WTC11 (cell line): ENCODE data around the gene AMOTL1. TPM values are rescaled to one million over a fixed set of nuclear protein-coding genes. Genes with fewer than 3 reads are reported as not detected.

ENCODE experiments used
- ATAC-seq: fragments of 200-7000 bp; cut with Tn5 transposase; 2 replicates; pipeline ENCODE4 v1.10.0; 2021; ENCODE audit warnings: mild to moderate bottlenecking, moderate library complexity
- CTCF ChIA-PET: fragments of 300-600 bp; sonication (Branson Sonifier 250); formaldehyde crosslinking; loops from one replicate; lab custom pipeline; 2021; ENCODE audit warnings: antibody characterized with exemption; lab: Charles Lee
- POLR2A ChIA-PET: fragments of 350-600 bp; sonication (Branson Sonifier 250); formaldehyde crosslinking; loops from one replicate; lab custom pipeline; 2021; ENCODE audit warnings: antibody characterized with exemption; lab: Charles Lee
- DNase-seq: peaks from one replicate; pipeline ENCODE4 v3.0.0; 2021; ENCODE audit warnings: low spot score
- H3K27ac Mint-ChIP-seq: 2 replicates; pipeline ENCODE4 v1.8.0; 2021; ENCODE audit warnings: mixed read lengths
- H3K27me3 Mint-ChIP-seq: 2 replicates; pipeline ENCODE4 v1.8.0; 2021; ENCODE audit warnings: low read depth, mild to moderate bottlenecking, moderate library complexity, mixed read lengths
- H3K36me3 Mint-ChIP-seq: 2 replicates; pipeline ENCODE4 v1.8.0; 2021; ENCODE audit warnings: mixed read lengths
- H3K4me1 Mint-ChIP-seq: 2 replicates; pipeline ENCODE4 v1.8.0; 2022; ENCODE audit warnings: mixed read lengths
- H3K4me3 Mint-ChIP-seq: 2 replicates; pipeline ENCODE4 v1.8.0; 2021; ENCODE audit warnings: mild to moderate bottlenecking, moderate library complexity, mixed read lengths
- H3K9me3 Mint-ChIP-seq: 2 replicates; pipeline ENCODE4 v1.8.0; 2021; ENCODE audit warnings: mixed read lengths
- CTCF ChIP-seq: fragments of 200-600 bp; IDR thresholded peaks from 2 replicates; pipeline ENCODE4 v1.8.0; 2022; ENCODE audit warnings: antibody characterized with exemption
- ESRRA ChIP-seq: sonication (generic); formaldehyde crosslinking; IDR thresholded peaks from 2 replicates; pipeline ENCODE4 v1.8.1; 2022; ENCODE audit warnings: mild to moderate bottlenecking, missing genetic modification reagents, borderline replicate concordance
- FOXK1 ChIP-seq: sonication (generic); formaldehyde crosslinking; IDR thresholded peaks from 2 replicates; pipeline ENCODE4 v1.8.0; 2022; ENCODE audit warnings: mild to moderate bottlenecking, moderate library complexity, missing genetic modification reagents
- FOXP4 ChIP-seq: sonication (generic); formaldehyde crosslinking; IDR thresholded peaks from 2 replicates; pipeline ENCODE4 v1.8.0; 2022; ENCODE audit warnings: mild to moderate bottlenecking, missing genetic modification reagents
- GTF2I ChIP-seq: fragments of 250-450 bp; sonication (Bioruptor Pico); conservative IDR thresholded peaks from 2 replicates; pipeline ENCODE4 v1.4.0; 2021; ENCODE audit warnings: mild to moderate bottlenecking
- HMGXB4 ChIP-seq: sonication (generic); formaldehyde crosslinking; IDR thresholded peaks from 2 replicates; pipeline ENCODE4 v1.8.1; 2023; ENCODE audit warnings: mild to moderate bottlenecking, moderate library complexity, missing genetic modification reagents
- IRF1 ChIP-seq: sonication (generic); formaldehyde crosslinking; IDR thresholded peaks from 2 replicates; pipeline ENCODE4 v1.8.0; 2023; ENCODE audit warnings: missing genetic modification reagents
- IRF2 ChIP-seq: sonication (generic); formaldehyde crosslinking; IDR thresholded peaks from 2 replicates; pipeline ENCODE4 v1.8.0; 2022; ENCODE audit warnings: low read depth, missing genetic modification reagents, borderline replicate concordance
- TCF7 ChIP-seq: sonication (generic); formaldehyde crosslinking; IDR thresholded peaks from 2 replicates; pipeline ENCODE4 v1.8.0; 2022; ENCODE audit warnings: mild to moderate bottlenecking, low read depth, missing genetic modification reagents, moderate library complexity
- TEAD4 ChIP-seq: sonication (generic); formaldehyde crosslinking; IDR thresholded peaks from 2 replicates; pipeline ENCODE4 v1.8.0; 2022; ENCODE audit warnings: mild to moderate bottlenecking, missing genetic modification reagents
- ZBTB21 ChIP-seq: sonication (generic); formaldehyde crosslinking; IDR thresholded peaks from 2 replicates; pipeline ENCODE4 v1.8.1; 2023; ENCODE audit warnings: mild to moderate bottlenecking, missing genetic modification reagents, borderline replicate concordance
- ZNF138 ChIP-seq: sonication (generic); formaldehyde crosslinking; conservative IDR thresholded peaks from 2 replicates; pipeline ENCODE4 v1.8.1; 2022; ENCODE audit warnings: mild to moderate bottlenecking, moderate library complexity, missing genetic modification reagents
- ZNF232 ChIP-seq: sonication (generic); formaldehyde crosslinking; IDR thresholded peaks from 2 replicates; pipeline ENCODE4 v1.8.0; 2022; ENCODE audit warnings: mild to moderate bottlenecking, missing genetic modification reagents
- ZNF396 ChIP-seq: fragments of 250-450 bp; sonication (Bioruptor Pico); IDR thresholded peaks from 2 replicates; pipeline ENCODE4 v1.8.0; 2021; ENCODE audit warnings: mild to moderate bottlenecking, moderate library complexity, borderline replicate concordance
- total RNA-seq: library from RNA; stranded (reverse); gene quantifications from 3 replicates; pipeline ENCODE4 v1.2.3, GENCODE V29; 2021
- TF ChIP-seq, protein P1 (sequence below): sonication (generic); formaldehyde crosslinking; IDR thresholded peaks from 2 replicates; pipeline ENCODE4 v1.8.0; 2022; ENCODE audit warnings: missing genetic modification reagents

The AMOTL1 gene
- total RNA-seq, 1 experiment from 2014 or later: 39.8 TPM

- Mint-ChIP-seq H3K27me3 (no peaks in the 10 kb centered on the region), H3K4me1 (peaks cover 20% of the 10 kb centered on the region), H3K27ac (no peak overlapping the region), H3K36me3 (peaks cover 5% of the 10 kb centered on the region; the same call in 1 of the 2 replicates), H3K9me3 (peaks cover 5% of the 10 kb centered on the region), H3K4me3 (no peak overlapping the region)
- CTCF ChIA-PET: interaction anchor here (1.3 to 1.5 kb wide), 2 partner anchors 8 to 171 kb away, joined by 4 read pairs; no protein-coding TSS in a partner anchor
- POLR2A ChIA-PET: no interaction called here
- DNase-seq (no peak), ATAC-seq (no peak; the same call in none of the 2 replicates)
- no peak for TF ChIP-seq ZNF138 (CRISPR knock-in tag)
- no peak for TF ChIP-seq ZNF232 (CRISPR knock-in tag)
- no peak for TF ChIP-seq ZNF396 (CRISPR knock-in tag)
- no peak for TF ChIP-seq TEAD4 (CRISPR knock-in tag)
- no peak for TF ChIP-seq IRF2 (CRISPR knock-in tag)
- TF ChIP-seq, protein P1, sequence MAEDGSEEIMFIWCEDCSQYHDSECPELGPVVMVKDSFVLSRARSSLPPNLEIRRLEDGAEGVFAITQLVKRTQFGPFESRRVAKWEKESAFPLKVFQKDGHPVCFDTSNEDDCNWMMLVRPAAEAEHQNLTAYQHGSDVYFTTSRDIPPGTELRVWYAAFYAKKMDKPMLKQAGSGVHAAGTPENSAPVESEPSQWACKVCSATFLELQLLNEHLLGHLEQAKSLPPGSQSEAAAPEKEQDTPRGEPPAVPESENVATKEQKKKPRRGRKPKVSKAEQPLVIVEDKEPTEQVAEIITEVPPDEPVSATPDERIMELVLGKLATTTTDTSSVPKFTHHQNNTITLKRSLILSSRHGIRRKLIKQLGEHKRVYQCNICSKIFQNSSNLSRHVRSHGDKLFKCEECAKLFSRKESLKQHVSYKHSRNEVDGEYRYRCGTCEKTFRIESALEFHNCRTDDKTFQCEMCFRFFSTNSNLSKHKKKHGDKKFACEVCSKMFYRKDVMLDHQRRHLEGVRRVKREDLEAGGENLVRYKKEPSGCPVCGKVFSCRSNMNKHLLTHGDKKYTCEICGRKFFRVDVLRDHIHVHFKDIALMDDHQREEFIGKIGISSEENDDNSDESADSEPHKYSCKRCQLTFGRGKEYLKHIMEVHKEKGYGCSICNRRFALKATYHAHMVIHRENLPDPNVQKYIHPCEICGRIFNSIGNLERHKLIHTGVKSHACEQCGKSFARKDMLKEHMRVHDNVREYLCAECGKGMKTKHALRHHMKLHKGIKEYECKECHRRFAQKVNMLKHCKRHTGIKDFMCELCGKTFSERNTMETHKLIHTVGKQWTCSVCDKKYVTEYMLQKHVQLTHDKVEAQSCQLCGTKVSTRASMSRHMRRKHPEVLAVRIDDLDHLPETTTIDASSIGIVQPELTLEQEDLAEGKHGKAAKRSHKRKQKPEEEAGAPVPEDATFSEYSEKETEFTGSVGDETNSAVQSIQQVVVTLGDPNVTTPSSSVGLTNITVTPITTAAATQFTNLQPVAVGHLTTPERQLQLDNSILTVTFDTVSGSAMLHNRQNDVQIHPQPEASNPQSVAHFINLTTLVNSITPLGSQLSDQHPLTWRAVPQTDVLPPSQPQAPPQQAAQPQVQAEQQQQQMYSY: no peak
- TF ChIP-seq ZBTB21: no peak
- TF ChIP-seq TCF7 (CRISPR knock-in tag): no peak
- TF ChIP-seq FOXP4 (CRISPR knock-in tag): no peak
- no peak for TF ChIP-seq HMGXB4 (CRISPR knock-in tag)
- TF ChIP-seq ESRRA (CRISPR knock-in tag): no peak
- TF ChIP-seq IRF1 (CRISPR knock-in tag): no peak
- no peak for TF ChIP-seq FOXK1 (CRISPR knock-in tag)
- no peak for TF ChIP-seq CTCF
- TF ChIP-seq GTF2I (CRISPR knock-in tag): no peak
Observed at GRCh38 chr11:94794287-94795168, 26.4 kb downstream of the AMOTL1 start.
